GM19468 (cell line): Measurements from ENCODE around the gene NTM.
A peak's percentile ranks its signal among the peaks of the same experiment; 100 is the strongest.

Experiments
- ATAC-seq: cut with Tn5 transposase; IDR thresholded peaks from one replicate; pipeline ENCODE4 v1.9.1; 2021; ENCODE audit warnings: mild to moderate bottlenecking, moderate library complexity, moderate number of reproducible peaks; ENCODE audit not compliant: unreplicated experiment; ENCODE audit errors: extremely low read depth

NTM gene

GRCh38 chr11:132123854-132124835, 753.7 kb downstream of the NTM start:
- ATAC-seq: peak; percentile 65

GRCh38 chr11:132125988-132126871, 755.8 kb downstream of the NTM start:
- ATAC-seq: no peak

- ATAC-seq: no peak
These were observed 756.8 kb downstream of the NTM start for GRCh38 chr11:132126973-132127899.

- no peak for ATAC-seq
These were observed 757.5 kb downstream of the NTM start for GRCh38 chr11:132127900-132128288.

GRCh38 chr11:132131047-132131446, 760.6 kb downstream of the NTM start:
- ATAC-seq: no peak

GRCh38 chr11:132131961-132132360, 761.5 kb downstream of the NTM start:
- ATAC-seq: no peak

GRCh38 chr11:132134322-132134721, 763.9 kb downstream of the NTM start:
- ATAC-seq: no peak

- no peak for ATAC-seq
These were observed 767.0 kb downstream of the NTM start for GRCh38 chr11:132137289-132137980.

- no peak for ATAC-seq
These were observed 767.5 kb downstream of the NTM start for GRCh38 chr11:132137981-132138313.

GRCh38 chr11:132139181-132139580, 768.8 kb downstream of the NTM start:
- ATAC-seq: no peak

GRCh38 chr11:132140056-132140455, 769.6 kb downstream of the NTM start:
- no peak for ATAC-seq

- no peak for ATAC-seq
These were observed 771.7 kb downstream of the NTM start for GRCh38 chr11:132142121-132142520.

- no peak for ATAC-seq
These were observed 772.1 kb downstream of the NTM start for GRCh38 chr11:132142554-132142953.

GRCh38 chr11:132147464-132147863, 777.0 kb downstream of the NTM start:
- no peak for ATAC-seq

GRCh38 chr11:132154781-132155180, 784.4 kb downstream of the NTM start:
- ATAC-seq: no peak

- no peak for ATAC-seq
These were observed 787.7 kb downstream of the NTM start for GRCh38 chr11:132158091-132158490.

- no peak for ATAC-seq
These were observed 788.3 kb downstream of the NTM start for GRCh38 chr11:132158696-132159095.

GRCh38 chr11:132161403-132162078, 791.1 kb downstream of the NTM start:
- no peak for ATAC-seq
